Muscle layer of colon (tissue), 2 donors: Measurements from ENCODE around the gene ACER3.
"Not testable (repeated sequence)": the region's sequence is repeated elsewhere in the genome, so short reads cannot be mapped to it uniquely, and the experiment has no call there.

Experiments
- H3K27ac ChIP-seq: one replicate; pipeline ENCODE4 v1.7.0; 2013; ENCODE audit warnings: low read depth, mild to moderate bottlenecking, low read length, moderate library complexity
- H3K27me3 ChIP-seq, 2 donors: one replicate each; pipeline ENCODE4 v1.7.0; 2013; ENCODE audit warnings: low read length in 2 of 2, mild to moderate bottlenecking in 2 of 2; ENCODE audit not compliant: insufficient read depth in 2 of 2, control insufficient read depth in 1 of 2
- H3K36me3 ChIP-seq: one replicate; pipeline ENCODE4 v1.7.0; 2013; ENCODE audit warnings: mild to moderate bottlenecking, low read length; ENCODE audit not compliant: insufficient read depth
- H3K4me1 ChIP-seq: one replicate; pipeline ENCODE4 v1.7.0; 2013; ENCODE audit warnings: mild to moderate bottlenecking, low read length; ENCODE audit not compliant: insufficient read depth
- H3K4me3 ChIP-seq, 2 donors: one replicate each; pipeline ENCODE4 v1.7.0; 2013; ENCODE audit warnings: low read length in 2 of 2, low read depth in 1 of 2, mild to moderate bottlenecking in 1 of 2, moderate library complexity in 1 of 2
- H3K9ac ChIP-seq: one replicate; pipeline ENCODE4 v1.7.0; 2013; ENCODE audit warnings: low read length
- H3K9me3 ChIP-seq: one replicate; pipeline ENCODE4 v1.7.0; 2013; ENCODE audit warnings: mild to moderate bottlenecking, low read length
- donor health status: abdominal sarcoma.
- donor health status: Adenocarcinoma of cecum.

ACER3 gene

GRCh38 chr11:77056814-77057402, 196.2 kb downstream of the ACER3 start:
- Histone ChIP-seq H3K9ac (no peak overlapping the region), H3K9me3 (no peaks in the 10 kb centered on the region), H3K4me1 (no peaks in the 10 kb centered on the region), H3K27ac (no peak overlapping the region), H3K4me3 (no peak overlapping the region), H3K36me3 (no peaks in the 10 kb centered on the region), H3K27me3 (no peaks in the 10 kb centered on the region)

GRCh38 chr11:77057938-77058474, 197.3 kb downstream of the ACER3 start:
- Histone ChIP-seq H3K27me3 (no peaks in the 10 kb centered on the region), H3K9me3 (no peaks in the 10 kb centered on the region), H3K27ac (no peak overlapping the region), H3K4me3 (no peak overlapping the region), H3K4me1 (no peaks in the 10 kb centered on the region), H3K9ac (no peak overlapping the region), H3K36me3 (no peaks in the 10 kb centered on the region)

GRCh38 chr11:77058900-77059299, 198.2 kb downstream of the ACER3 start:
- no peaks in the 10 kb centered on the region for H3K9me3 ChIP-seq
- H3K27ac ChIP-seq = no peak overlapping the region
- no peaks in the 10 kb centered on the region for H3K27me3 ChIP-seq
- H3K4me1 ChIP-seq = no peaks in the 10 kb centered on the region
- H3K36me3 ChIP-seq = no peaks in the 10 kb centered on the region
- no peak overlapping the region for H3K4me3 ChIP-seq
- no peak overlapping the region for H3K9ac ChIP-seq

- H3K36me3 ChIP-seq = no peaks in the 10 kb centered on the region
- no peak overlapping the region for H3K4me3 ChIP-seq
- no peak overlapping the region for H3K9ac ChIP-seq
- no peak overlapping the region for H3K27ac ChIP-seq
- no peaks in the 10 kb centered on the region for H3K27me3 ChIP-seq
- H3K4me1 ChIP-seq = no peaks in the 10 kb centered on the region
- no peaks in the 10 kb centered on the region for H3K9me3 ChIP-seq
These were observed 199.1 kb downstream of the ACER3 start for GRCh38 chr11:77059806-77060205.

- H3K36me3 ChIP-seq = no peaks in the 10 kb centered on the region
- H3K4me3 ChIP-seq = no peak overlapping the region
- no peak overlapping the region for H3K27ac ChIP-seq
- no peaks in the 10 kb centered on the region for H3K4me1 ChIP-seq
- H3K9ac ChIP-seq = no peak overlapping the region
- no peaks in the 10 kb centered on the region for H3K27me3 ChIP-seq
- H3K9me3 ChIP-seq = no peaks in the 10 kb centered on the region
These were observed 199.5 kb downstream of the ACER3 start for GRCh38 chr11:77060234-77060633.

GRCh38 chr11:77061258-77061657, 200.5 kb downstream of the ACER3 start:
- not testable (repeated sequence) for H3K27me3 ChIP-seq, H3K9me3 ChIP-seq, H3K27ac ChIP-seq, H3K4me3 ChIP-seq, H3K36me3 ChIP-seq, H3K9ac ChIP-seq, H3K4me1 ChIP-seq

- Histone ChIP-seq H3K9me3 (no peaks in the 10 kb centered on the region), H3K4me3 (no peak overlapping the region), H3K4me1 (peaks cover 14% of the 10 kb centered on the region), H3K27me3 (no peaks in the 10 kb centered on the region), H3K9ac (no peak overlapping the region), H3K27ac (no peak overlapping the region), H3K36me3 (no peaks in the 10 kb centered on the region)
These were observed 202.2 kb downstream of the ACER3 start for GRCh38 chr11:77062924-77063323.

- Histone ChIP-seq H3K4me1 (peaks cover 19% of the 10 kb centered on the region), H3K4me3 (no peak overlapping the region), H3K27me3 (no peaks in the 10 kb centered on the region), H3K27ac (no peak overlapping the region), H3K9ac (no peak overlapping the region), H3K9me3 (no peaks in the 10 kb centered on the region), H3K36me3 (no peaks in the 10 kb centered on the region)
These were observed 202.7 kb downstream of the ACER3 start for GRCh38 chr11:77063407-77063806.

- Histone ChIP-seq H3K9ac (no peak overlapping the region), H3K27me3 (no peaks in the 10 kb centered on the region), H3K4me1 (peaks cover 23% of the 10 kb centered on the region), H3K9me3 (no peaks in the 10 kb centered on the region), H3K27ac (no peak overlapping the region), H3K36me3 (no peaks in the 10 kb centered on the region), H3K4me3 (no peak overlapping the region)
These were observed 203.1 kb downstream of the ACER3 start for GRCh38 chr11:77063861-77064260.

GRCh38 chr11:77064648-77065217, 204.0 kb downstream of the ACER3 start:
- H3K9ac ChIP-seq = no peak overlapping the region

GRCh38 chr11:77065878-77066228, 205.1 kb downstream of the ACER3 start:
- H3K4me1 ChIP-seq = peaks cover 23% of the 10 kb centered on the region
- H3K4me3 ChIP-seq = peak overlapping the region; percentile 79 to 92
- peak overlapping the region; percentile 71 for H3K9ac ChIP-seq
- no peaks in the 10 kb centered on the region for H3K9me3 ChIP-seq
- H3K27ac ChIP-seq = peak overlapping the region; percentile 89
- no peaks in the 10 kb centered on the region for H3K27me3 ChIP-seq
- H3K36me3 ChIP-seq = no peaks in the 10 kb centered on the region

More at GRCh38 chr11:77064648-77065217, 204.0 kb downstream of the ACER3 start:
- Histone ChIP-seq H3K4me1 (peaks cover 23% of the 10 kb centered on the region), H3K27ac (no peak overlapping the region), H3K9me3 (no peaks in the 10 kb centered on the region), H3K4me3 (no peak overlapping the region), H3K27me3 (no peaks in the 10 kb centered on the region), H3K36me3 (no peaks in the 10 kb centered on the region)
